DMS53 treated with DMSO at 0.1 percent for 48 hours (cell line): ENCODE results near the gene MYO18B.

Source experiments
- DNase-seq: peaks from one replicate; lab custom pipeline; 2025; ENCODE audit not compliant: unreplicated experiment; lab: John Stamatoyannopoulos, UW

MYO18B gene

DNA sequence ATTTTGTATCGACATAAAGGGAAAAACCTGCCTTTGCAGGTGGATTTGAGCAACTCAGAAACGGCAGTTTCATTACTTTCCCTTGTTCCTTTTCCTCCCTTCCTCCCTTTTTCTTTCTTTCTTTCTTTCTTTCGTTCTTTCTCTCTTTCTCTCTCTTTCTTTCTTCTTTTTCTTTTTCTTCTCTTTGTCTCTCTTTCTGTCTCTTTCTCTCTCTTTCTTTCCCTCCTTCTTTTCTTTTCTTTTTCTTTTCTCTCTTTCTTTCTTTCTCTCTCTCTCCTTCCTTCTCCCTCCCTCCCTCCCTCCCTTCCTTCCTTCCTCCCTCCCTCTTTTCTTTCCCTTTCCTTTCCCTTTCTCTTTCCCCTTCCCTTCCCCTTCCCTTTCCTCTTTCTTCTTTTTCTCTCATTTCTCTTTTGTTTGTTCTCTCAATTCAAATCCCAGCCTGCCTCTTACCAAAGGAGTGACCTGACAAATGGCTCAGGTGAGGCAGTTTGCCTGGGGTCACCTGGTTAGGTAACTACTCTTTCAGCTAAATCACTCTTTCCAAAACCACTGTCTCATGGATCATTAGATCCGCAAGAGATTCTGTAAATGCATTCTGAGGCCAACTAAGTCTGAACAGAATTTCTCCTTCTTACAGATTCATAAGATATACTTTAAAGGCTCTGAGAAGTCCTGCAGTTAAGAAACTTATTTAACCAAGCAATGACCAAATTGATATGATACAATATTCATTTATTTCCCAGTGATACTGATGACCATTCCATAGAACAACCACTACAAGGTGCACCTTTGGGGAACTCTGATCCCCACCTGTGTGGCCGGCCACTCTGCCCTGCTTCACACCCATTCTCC, 75.3 kb downstream of the MYO18B start:
- no peak for DNase-seq

DNA sequence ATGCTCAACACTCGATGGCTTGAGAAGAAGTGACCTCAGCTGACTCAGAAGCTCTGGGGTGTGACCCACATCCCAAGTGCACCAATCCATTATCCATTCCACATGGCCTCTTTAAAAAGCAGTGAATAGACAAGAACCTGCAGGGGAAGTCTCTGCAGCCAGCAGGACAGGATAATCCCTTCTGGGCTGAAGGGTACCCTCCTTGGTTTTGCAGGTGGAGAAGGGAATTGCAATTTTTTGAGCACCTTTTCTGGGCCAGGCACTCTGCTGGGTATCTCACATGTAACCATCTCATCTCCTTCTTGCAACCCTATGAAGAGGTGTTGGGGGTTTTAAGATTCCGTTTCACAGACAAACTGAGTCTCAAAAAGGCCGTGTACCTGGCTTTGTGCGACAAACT, 76.6 kb downstream of the MYO18B start:
- DNase-seq, result no peak

DNA sequence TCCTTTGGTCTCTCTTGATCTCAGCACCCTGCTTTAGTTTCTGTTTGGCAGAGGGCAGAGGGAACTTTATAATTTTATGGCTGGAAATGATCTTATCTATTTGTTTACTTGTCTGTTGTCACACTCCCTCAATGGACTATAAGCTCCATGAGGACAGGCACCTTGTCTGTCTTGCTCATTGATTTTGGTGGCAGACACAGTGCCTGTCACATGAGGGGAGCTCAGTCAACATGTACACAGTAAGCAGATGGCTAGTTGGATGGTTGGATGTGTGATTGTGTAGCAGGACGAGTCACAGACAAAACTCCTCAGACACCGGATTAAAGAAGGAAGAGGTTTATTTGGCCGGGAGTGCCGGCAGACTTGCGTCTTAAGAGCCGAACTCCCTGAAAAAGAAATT, 80.4 kb downstream of the MYO18B start:
- DNase-seq, result no peak

DNA sequence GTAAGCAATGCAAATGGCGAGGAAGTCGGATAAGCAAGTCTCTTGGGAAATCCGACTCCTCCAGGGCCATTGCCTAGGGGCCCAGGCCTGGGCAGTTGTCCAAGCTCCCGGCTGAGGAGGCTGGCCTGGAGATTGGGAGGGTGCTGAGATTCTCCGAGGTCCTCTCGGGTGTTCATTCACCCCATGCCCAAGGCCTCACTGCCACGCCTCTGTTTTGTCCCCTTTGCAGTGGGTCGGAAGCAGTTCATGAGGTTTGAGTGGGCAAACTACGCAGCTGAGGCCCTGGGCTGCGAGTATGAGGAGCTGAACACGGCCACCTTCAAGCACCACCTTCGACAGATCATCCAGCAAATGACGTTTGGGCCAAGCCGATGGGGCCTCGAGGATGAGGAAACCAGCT, 81.3 kb downstream of the MYO18B start:
- no peak for DNase-seq

DNA sequence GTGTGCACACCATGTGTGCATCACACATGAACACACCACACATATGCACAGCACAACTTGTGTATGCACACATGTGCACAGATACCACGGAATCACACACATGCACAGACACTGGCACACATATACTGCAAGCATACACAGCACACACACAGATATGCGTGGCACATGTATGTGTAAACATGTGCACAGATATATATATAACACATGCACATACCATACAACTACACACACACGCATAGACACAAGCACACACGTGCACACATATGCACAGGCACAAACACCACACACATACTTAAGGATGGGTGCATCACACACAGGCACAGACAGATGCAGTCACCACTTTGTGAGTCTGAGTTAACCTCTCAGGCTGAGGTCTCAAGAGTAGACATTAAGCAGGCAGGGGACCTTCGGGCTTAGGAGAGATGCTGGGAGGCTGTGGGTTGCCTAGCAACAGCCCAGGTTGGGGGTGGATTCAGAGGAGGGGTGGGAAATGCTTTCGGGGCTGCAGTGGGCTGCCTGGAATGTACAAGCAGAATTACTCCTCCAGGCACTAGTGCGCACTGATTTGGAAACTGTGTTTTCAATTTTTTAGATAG, 82.9 kb downstream of the MYO18B start:
- no peak for DNase-seq

DNA sequence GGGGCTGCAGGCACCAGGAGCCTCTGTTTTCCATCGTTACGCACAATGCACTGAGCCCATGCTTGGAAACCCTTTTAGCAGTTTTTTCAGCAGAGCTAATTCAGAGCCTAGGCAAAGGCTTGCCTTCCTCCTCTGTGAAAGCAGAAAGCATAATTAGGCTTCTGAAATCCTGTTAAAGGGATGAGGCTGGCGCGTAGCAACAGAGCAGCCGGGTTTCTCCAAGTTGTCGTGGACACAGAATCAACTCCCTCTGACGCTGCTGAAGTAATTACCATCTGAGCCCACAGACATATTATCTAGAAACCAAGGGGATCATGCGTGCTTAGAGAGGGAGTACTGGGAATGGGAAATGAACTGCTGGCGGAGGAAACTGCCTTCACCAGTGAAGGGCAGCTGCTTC, 85.4 kb downstream of the MYO18B start:
- DNase-seq, result no peak

DNA sequence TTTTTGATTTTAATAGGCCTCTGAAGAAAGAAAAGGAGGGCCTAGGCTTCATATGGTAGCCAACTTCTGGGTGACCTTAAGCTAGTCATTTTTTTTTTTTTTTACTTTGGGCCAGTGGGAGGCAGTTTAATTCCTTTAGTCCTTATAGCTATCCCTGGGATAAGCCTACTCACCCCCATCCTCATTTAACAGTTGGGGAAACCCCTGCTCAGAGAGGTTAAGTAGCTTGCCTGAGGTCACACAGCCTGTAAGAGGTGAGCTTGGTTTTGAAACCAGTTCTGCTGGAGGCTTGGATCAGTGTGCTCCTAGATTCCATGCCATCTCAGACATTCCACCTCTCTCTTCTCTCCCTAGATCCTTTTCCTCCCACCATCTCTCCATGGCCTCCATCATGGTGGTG, 86.4 kb downstream of the MYO18B start:
- no peak for DNase-seq

DNA sequence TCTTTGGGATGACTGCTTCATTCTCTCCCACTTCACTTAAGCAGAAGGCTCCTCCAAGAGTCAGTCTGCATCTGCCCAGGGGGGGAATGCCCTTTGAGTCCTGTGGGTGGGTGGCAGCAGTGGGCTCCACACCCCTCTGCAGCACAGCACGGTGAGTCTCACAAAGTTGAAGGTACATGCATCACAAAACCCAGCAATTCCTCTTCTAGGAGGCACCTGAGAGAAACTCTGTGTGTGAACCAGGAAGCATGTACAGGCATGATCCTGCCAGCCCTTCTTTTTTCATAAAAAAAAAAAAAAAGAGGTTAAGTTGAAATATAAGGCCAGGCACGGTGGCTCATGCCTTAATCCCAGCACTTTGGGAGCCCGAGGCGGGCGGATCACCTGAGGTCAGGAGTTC, 87.2 kb downstream of the MYO18B start:
- no peak for DNase-seq

DNA sequence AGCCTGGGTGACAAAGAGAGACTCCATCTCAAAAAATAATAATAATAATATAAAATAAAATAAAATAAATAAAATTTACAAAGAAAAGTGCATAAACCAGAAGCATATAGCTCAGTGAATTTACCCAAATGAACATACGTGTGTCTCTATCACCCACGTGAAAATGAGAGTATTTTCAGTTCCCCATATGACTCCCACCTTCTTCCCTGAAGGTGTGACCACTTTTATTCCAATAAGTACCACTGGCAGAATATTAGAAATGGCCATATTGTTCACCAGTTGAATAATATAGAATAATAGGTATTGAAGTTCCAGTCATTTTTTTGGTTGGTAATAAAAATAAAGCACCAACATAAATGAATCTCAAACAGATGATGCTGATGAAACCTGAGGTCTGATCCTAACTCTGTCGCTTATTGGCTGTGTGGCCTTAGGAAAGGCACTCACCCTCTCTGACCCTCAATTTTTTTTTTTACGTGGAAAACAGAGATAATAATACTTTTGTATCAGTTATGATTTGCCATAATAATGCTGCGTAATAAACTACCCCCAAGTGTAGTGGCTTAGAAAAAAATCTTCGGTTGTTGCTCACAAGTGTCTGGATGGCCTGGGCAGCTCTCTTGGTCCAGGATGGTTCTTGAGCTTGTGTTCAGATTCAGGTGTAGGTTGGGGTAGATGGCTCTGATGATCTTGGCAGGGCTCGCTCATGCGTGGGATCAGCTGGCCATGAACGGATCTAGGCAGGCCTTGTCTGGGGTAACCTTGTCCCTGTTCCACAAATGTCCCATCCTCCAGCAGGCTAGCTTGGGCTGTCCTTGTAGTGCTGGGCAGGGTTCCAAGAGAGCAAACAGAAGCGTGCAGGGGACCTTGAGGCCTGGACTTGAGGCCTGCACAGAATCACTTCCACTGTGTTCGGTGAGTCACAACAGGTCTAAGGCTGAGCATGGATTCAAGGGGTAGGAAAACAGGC, 88.1 kb downstream of the MYO18B start:
- DNase-seq, result no peak

DNA sequence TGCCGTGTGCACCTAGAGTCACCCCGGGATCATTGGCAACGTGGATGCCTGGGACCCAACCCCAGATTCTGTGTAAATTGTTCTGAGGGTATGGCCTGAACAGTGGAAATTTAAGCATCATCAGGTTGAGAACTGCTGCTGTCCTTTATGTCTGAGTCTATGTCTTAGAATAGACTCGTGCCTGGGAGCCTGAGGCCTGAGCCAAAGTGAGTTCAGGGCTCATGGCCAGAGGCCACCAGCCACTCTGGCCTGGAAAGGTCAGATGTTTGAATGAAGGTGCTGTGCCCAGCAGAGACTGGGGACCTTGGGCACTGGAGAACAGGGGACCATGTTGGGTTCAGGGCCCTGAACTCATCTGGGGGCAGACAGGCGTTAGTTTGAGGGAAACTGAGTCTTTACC, 91.1 kb downstream of the MYO18B start:
- DNase-seq, result no peak

DNA sequence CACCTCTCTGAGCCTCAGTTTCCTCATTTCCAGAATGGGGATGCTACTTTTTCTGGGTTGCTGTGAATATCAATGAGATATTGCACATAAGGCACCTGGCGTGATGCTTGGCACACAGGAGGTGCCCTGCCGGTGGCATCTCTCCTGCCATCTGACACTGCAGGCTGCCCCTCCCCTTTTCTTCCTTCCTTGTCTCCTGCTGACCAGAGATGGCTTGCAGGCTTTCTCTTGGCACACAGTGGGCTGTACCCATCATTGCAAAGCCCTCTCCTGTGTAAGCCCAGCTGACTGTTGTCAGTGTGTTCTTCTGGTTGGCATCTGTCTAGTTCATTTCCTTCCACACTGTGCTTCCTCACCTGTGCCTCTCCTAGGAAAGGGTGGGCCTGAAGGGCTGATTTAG, 91.7 kb downstream of the MYO18B start:
- no peak for DNase-seq

DNA sequence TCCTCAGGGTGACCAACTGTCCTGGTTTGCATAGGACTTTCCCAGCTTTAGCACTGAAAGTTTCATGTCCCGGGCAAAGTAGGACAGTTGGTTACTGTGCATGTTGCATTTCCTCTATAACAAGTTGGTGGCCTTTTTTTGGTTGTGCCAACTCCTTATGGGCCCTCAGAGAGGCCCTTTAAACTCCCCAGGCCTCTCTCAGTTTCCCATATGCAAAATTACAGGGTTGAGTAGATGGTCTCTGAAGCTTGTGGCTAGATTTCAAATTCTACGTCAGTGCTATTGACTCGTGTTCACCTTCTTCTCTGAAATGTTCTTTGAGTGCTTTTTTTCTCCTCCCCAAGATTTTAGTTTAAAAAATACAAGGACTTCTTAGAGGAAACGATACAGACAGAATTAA, 92.5 kb downstream of the MYO18B start:
- no peak for DNase-seq

DNA sequence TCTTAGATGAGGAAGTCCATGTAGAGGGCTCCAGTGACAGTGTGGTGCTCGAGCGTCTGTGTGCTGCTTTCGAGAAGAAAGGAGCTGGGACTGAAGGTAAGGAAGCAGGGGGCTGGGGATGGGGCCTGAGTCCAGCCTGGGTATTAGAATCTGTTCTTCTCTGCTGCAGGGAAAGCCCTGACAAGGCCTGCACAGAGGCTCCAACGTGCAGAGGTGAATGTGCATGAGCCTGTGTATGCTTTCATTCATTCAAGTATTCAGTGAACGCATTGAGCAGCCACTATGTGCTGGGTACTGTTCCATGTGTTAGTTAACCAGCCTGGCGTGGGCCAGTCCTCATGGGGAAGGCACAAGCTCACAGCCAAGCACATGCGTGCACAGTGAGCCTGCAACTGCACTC, 93.4 kb downstream of the MYO18B start:
- DNase-seq, result no peak

DNA sequence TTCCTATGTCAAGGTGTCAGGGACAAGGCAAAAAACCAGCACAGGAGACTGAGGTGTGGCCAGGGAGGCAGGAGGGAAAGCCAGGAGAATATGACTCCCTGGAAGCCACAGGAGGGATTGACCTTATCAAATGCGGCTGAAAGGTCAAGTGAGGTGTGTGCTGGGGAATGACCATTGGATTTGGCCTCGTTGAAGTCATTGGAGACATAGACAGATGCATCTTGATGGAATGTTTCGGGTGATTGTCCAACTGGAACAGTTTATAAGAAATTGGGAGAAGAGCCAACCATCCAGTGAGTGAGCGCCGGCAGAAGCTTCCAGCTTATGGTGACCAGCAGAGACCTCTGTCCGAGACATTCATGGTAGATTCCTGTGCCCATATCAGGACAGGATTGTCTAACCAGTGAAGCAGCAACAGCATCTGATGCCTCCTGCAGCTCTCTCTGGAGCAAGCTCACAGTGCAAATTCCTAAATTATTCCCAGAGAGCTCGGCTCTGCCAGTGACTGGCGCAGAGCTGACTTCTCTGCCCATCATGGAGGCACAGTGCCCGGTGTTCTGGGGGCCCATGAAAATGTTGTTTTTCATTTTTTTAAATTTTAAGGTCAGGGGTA, 95.4 kb downstream of the MYO18B start:
- no peak for DNase-seq

DNA sequence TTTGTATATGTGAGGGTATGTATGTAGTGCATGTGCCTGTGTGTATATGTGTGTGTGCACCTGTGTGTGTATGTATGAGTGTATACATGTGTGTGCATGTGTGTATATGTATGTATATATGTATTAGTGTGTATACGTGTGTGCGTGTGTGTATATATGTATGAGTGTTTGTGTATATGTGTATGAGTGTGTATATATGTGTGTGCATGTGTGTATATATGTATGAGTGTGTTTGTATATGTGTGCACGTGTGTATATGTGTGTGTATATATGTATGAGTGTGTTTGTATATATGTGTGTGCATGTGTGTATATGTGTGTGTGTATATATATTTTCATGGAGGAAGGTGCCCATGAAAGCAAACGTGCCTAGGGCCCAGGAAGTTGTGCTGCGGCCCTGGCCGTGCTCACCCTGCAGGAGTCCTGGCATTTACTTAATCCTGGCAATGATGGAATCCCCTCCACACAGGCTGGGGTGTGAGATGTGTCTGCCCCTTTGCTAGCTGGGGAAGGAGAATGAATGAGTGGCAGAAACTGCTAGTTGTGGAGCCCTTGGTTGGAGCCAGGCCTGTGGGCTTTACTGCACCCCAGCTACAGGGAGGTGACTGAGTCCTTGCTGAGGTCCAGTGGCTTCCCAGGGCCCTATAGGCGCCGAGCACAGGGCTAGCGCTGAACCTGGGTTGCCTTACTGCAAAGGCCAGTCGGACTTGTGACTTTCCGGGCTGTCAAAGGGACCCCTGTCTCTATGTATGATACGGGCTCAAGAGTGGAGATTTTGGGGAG, 97.2 kb downstream of the MYO18B start:
- DNase-seq, result no peak

DNA sequence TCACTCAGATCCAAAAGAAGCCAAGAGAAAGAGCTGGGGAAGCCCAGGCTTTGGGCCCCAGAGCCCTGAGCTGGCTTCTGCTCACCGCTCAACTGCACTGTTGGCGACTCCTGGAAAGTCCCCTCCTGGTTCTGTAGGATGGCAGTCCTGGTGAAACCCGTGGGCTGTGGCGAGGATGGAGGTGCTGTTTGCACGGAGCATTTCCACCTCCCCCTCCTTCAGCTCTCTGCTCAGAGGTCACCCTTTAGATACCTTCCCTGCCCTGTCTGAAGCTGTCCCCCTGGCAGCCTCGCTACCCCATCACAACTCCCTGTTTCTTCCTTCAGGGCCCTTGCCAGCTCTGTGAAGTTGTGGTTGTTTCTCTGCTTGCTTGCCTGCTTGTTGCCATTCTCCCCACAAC, 97.8 kb downstream of the MYO18B start:
- DNase-seq, result no peak

DNA sequence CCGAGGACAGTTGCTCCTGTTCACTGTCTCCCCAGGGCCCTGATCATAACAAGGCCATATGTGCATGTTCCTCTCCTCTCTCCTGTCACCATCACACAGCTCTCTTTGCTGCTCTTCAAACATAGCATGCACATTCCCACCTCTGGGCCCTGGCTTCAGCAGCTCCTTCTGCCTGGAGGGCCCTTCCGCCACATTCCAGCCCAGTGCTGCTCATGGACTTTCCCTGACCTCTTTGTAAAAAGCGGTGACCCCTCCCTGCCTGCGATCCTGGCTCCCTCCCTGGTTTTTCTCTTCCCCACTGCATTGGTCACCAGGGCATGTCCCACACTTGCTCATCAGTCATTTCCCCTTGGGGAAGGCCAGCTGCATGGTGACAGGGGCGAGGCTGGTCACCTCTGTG, 98.2 kb downstream of the MYO18B start:
- DNase-seq, result no peak

DNA sequence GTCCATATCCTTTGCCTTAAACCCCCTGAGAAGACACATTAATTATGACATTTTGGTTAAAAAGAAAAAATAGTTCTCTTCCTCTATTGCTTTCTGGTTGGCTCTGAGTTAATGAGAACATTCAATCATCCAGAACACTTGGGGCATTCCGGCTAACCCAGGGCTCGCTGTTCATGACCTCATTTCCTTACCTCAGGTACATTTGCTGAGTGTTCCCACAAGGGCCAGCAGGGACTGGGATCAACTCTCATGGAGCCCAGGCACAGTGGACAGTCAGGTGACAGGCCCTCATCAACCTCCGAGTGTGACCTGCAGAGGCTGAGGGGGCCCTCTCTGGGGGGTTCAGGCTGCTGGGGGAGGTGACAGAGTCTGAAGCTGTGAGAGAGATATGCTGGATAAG, 98.9 kb downstream of the MYO18B start:
- DNase-seq, result no peak

DNA sequence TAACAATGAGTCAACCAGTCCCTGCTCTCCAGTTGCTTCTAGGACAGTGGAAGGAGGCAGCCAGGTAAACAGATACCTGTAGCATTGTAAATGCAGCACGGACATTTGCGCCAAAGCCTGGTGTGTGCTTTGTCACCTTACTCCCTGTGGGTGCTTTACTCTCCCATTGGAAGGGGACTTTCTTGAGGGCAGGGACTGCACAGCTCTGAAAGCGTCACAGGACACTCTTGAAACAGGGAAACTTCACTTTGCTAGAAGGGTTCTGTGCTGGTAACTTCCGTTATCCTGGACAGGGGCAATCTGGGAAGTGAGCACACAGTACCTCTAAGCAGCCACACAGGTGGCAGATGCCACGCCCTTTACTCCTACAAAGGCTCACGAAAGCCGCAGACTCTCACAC, 99.8 kb downstream of the MYO18B start:
- DNase-seq, result no peak

DNA sequence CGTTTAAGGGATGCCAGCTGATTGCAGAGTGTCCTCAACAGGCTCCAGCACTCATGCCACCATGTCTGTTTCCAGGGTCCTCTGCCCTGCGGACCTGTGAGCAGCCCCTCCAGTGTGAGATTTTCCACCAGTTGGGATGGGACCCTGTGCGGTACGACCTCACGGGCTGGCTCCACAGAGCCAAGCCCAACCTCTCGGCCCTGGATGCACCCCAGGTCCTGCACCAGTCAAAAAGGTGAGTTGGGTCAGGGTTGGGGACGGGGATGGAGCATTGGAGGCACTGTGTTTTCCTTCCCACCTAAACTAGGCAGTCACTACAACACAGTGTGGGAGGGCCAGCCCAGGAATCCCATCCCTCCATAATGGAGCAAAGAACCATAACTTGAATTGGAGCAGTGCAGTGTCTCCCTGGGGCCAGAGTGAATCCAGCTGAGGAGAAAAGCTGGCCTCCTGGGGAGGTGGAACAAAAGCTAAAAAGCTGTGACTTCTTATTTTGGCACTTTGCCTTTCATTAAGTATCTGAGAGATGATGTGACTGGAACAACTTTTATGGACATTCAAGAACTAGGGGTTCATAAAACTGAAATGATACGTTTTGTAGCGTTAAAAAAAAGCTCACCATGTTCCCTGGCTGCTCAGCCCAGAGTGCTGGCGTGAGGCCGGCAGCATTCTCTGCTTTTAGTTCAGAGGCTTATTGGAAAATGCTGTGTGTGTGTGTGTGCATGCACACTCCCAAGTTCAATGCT, 101.8 kb downstream of the MYO18B start:
- DNase-seq, result no peak
